HEK293T (cell line): ENCODE results near the gene HSPA9.

Experiments used
- ARNT ChIP-seq: fragments of 450-650 bp; IDR thresholded peaks from 2 replicates; pipeline ENCODE4 v1.6.1; 2017; ENCODE audit warnings: mild to moderate bottlenecking
- ELF4 ChIP-seq: fragments of 450-650 bp; IDR thresholded peaks from 2 replicates; pipeline ENCODE4 v1.6.1; 2017; ENCODE audit warnings: antibody characterized with exemption
- FOXA1 ChIP-seq: fragments of 450-650 bp; IDR thresholded peaks from 2 replicates; pipeline ENCODE4 v1.6.1; 2016; ENCODE audit warnings: mild to moderate bottlenecking
- HDGF ChIP-seq: fragments of 450-650 bp; IDR thresholded peaks from 2 replicates; pipeline ENCODE4 v1.6.1; 2017; ENCODE audit warnings: antibody characterized with exemption, borderline replicate concordance
- NFRKB ChIP-seq: fragments of 450-650 bp; IDR thresholded peaks from 2 replicates; pipeline ENCODE4 v1.6.1; 2016; ENCODE audit warnings: mild to moderate bottlenecking, moderate library complexity
- SP1 ChIP-seq: fragments of 450-650 bp; IDR thresholded peaks from 2 replicates; pipeline ENCODE4 v1.6.1; 2017

DNA sequence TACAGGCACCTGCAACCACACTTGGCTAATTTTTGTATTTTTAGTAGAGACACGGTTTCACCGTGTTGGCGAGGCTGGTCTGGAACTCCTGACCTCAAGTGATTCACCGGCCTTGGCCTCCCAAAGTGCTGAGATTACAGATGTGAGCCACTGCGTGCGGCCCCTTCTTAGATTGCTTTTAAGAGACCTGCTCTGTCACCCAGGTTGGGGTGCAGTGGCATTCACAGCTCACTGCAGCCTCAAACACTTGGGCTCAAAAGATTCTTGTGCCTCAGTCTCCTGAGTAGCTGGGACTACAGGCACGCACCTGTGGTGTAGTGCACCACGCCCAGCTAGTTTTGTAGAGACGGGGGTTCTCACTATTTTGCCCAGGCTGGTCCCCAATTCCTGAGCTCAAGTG is 11.0 kb downstream of the HSPA9 start:
- TF ChIP-seq NFRKB: no peak
- TF ChIP-seq ELF4: no peak
- TF ChIP-seq SP1: no peak
- no peak for TF ChIP-seq HDGF
- TF ChIP-seq FOXA1: no peak
- TF ChIP-seq ARNT: no peak
